Rectal smooth muscle tissue (tissue), 1 donor: ENCODE data around the gene SERPINB5.
A peak's percentile ranks its signal among the peaks of the same experiment; 100 is the strongest.

Experiments
- H3K27ac ChIP-seq: one replicate; pipeline ENCODE4 v1.7.0; 2013; ENCODE audit warnings: low read depth, low read length, inconsistent platforms
- H3K27me3 ChIP-seq: one replicate; pipeline ENCODE4 v1.7.0; 2013; ENCODE audit warnings: low read length; ENCODE audit not compliant: control insufficient read depth, insufficient read depth
- H3K36me3 ChIP-seq: one replicate; pipeline ENCODE4 v1.7.0; 2013; ENCODE audit warnings: low read length; ENCODE audit not compliant: control insufficient read depth, insufficient read depth
- H3K4me1 ChIP-seq: one replicate; pipeline ENCODE4 v1.7.0; 2013; ENCODE audit warnings: low read length; ENCODE audit not compliant: control insufficient read depth, insufficient read depth
- H3K4me3 ChIP-seq: one replicate; pipeline ENCODE4 v1.7.0; 2013; ENCODE audit warnings: low read length
- H3K9ac ChIP-seq: one replicate; pipeline ENCODE4 v1.7.0; 2013; ENCODE audit warnings: low read length

SERPINB5 gene, protein sequence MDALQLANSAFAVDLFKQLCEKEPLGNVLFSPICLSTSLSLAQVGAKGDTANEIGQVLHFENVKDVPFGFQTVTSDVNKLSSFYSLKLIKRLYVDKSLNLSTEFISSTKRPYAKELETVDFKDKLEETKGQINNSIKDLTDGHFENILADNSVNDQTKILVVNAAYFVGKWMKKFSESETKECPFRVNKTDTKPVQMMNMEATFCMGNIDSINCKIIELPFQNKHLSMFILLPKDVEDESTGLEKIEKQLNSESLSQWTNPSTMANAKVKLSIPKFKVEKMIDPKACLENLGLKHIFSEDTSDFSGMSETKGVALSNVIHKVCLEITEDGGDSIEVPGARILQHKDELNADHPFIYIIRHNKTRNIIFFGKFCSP

DNA sequence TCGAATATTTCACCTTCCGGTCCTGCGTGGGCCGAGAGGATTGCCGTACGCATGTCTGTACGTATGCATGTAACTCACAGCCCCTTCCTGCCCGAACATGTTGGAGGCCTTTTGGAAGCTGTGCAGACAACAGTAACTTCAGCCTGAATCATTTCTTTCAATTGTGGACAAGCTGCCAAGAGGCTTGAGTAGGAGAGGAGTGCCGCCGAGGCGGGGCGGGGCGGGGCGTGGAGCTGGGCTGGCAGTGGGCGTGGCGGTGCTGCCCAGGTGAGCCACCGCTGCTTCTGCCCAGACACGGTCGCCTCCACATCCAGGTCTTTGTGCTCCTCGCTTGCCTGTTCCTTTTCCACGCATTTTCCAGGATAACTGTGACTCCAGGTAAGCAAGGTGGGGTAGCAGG, at the start of gene SERPINB5:
TSS of gene SERPINB5 (plus strand) at position 291 of the 400 bp plus-strand sequence. CDS start 7,471 bp downstream, outside the sequence.
- H3K4me3 ChIP-seq, result no peak within 1 kb of the TSS
- no peak within 1 kb of the TSS for H3K9ac ChIP-seq
- no peaks in the 10 kb centered on the region for H3K27me3 ChIP-seq
- no peaks in the 10 kb centered on the region for H3K36me3 ChIP-seq
- no peak within 1 kb of the TSS for H3K27ac ChIP-seq
- H3K4me1 ChIP-seq, result no peaks in the 10 kb centered on the region

DNA sequence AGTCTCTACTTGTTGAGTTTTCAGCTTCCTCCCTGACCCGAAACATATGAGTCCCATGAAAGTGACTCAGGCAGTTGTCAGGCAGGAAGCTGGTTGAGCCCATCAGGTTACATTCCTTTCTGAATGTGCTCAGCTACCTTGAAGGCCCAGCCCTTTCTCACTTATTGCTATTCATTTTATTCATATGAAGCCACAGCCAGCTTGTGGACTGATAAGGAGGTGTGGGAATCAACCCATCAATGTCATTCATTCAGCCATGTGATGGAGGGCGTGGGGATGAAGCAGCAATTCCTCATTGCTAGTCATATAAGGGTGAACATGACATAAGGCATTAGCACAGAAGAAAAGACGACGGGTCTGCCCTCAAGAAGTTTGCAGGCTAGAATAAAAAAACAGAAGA, 49.2 kb upstream of the SERPINB5 start:
- no peak overlapping the region for H3K27ac ChIP-seq

DNA sequence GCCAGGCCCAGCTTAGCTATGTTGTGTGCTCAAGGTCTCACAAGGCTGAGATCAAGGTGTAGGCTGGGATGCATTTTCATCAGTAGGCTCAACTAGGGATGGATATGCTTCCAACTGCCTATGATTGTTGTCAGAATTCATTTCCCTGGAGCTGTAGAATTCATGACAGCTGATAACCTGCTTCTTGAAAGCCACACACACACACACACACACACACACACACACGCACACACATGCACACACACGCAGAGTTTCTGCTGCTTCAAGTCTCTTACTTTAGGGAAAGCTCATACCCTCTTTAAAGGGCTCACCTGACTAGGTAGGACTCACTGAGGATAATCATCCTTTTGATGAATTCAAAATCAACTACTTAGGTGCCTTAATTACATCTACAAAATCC, 46.2 kb upstream of the SERPINB5 start:
- H3K9ac ChIP-seq, result no peak overlapping the region
- no peaks in the 10 kb centered on the region for H3K4me1 ChIP-seq
- H3K4me3 ChIP-seq, result no peak overlapping the region
- H3K27me3 ChIP-seq, result no peaks in the 10 kb centered on the region
- no peak overlapping the region for H3K27ac ChIP-seq
- no peaks in the 10 kb centered on the region for H3K36me3 ChIP-seq

More for the DNA sequence above, 49.2 kb upstream of the SERPINB5 start:
- H3K4me3 ChIP-seq, result no peak overlapping the region
- H3K27me3 ChIP-seq, result no peaks in the 10 kb centered on the region
- H3K9ac ChIP-seq, result no peak overlapping the region
- H3K4me1 ChIP-seq, result peaks cover 6% of the 10 kb centered on the region
- no peaks in the 10 kb centered on the region for H3K36me3 ChIP-seq

DNA sequence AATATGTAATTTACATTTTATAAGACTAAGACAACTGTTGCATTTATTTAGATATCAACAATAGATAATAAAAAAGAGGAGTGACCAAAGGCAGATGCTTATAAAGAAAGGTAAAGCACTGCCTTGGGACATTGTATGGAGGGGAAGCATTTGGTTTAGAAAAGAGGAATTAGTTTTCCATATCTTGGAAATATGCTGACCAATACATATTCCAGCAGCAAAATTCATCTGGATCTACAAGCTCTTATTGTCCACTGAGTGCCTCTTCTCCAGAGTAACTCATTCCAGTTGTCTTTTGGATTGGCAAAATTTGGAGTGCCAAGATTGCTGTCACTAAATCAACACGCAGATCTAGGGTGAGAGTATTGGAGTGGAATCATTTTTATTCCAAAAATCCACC, 45.6 kb upstream of the SERPINB5 start:
- no peaks in the 10 kb centered on the region for H3K27me3 ChIP-seq
- no peak overlapping the region for H3K4me3 ChIP-seq
- no peak overlapping the region for H3K27ac ChIP-seq
- H3K9ac ChIP-seq, result no peak overlapping the region
- H3K4me1 ChIP-seq, result no peaks in the 10 kb centered on the region
- H3K36me3 ChIP-seq, result no peaks in the 10 kb centered on the region

DNA sequence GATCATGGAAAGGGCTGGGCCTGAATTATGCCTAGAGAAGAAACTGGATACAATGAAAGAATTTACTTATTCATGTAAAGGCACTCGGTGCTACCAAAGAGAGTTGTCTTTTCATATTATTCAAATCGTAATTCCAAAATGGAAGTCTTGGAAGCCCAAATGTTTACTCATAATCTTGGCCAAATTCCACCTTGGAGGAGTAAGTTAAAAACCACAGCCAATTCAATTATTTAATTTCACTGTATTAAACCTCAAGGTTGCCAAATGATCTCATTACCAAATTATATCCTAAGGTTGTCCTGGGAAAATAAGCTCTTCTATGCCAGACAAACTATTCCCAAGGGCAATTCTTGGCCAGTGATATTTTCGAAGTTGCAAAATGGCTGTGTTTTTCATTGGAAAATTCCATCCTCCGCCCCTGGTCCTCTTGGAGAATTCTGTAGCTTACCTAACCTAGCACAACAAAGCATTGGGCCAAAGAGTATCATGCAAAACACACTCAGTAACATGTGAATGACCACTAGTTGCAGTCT, 43.4 kb upstream of the SERPINB5 start:
- Histone ChIP-seq H3K4me1 (no peaks in the 10 kb centered on the region), H3K27ac (no peak overlapping the region), H3K36me3 (no peaks in the 10 kb centered on the region), H3K27me3 (no peaks in the 10 kb centered on the region), H3K4me3 (no peak overlapping the region), H3K9ac (no peak overlapping the region)

DNA sequence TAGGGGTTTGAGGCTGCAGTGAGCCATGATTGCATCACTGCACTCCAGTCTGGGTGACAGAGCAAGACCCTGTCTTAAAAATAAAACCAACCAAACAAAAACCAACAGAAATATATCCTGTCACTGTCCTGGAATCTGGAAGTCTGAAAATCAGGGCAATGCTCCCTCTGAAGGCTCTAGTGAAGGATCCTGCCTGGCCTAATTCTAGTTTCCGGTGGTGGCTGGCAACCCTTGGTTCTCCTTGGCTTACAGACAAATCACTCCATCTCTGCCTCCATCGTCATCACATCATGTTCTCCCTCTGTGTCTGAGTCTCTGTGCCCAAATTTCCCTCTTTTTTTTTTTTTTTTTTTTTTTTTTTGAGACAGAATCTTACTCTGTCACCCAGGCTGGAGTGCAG, 38.6 kb upstream of the SERPINB5 start:
- H3K4me3 ChIP-seq, result no peak overlapping the region

DNA sequence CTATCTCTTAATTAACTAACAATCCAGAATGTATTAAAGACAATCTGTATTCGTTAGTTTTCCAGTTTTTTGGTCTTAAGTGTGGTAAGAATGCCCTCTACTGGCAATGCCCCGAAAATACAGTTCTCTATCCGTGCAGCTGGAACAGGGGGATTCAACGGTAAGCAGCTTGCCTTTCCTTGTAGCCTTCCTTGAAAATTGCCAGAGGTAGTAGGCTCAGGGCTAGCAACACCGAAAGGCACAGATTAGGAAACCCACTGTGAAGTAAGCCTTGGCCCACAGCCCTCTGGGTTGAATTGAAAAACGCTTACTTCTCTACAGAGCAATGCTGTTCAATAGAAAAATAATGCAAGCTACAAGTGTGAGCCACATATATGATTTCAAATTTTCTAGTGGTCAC, 37.4 kb upstream of the SERPINB5 start:
- no peak overlapping the region for H3K27ac ChIP-seq
- H3K4me3 ChIP-seq, result no peak overlapping the region
- H3K36me3 ChIP-seq, result no peaks in the 10 kb centered on the region
- no peak overlapping the region for H3K9ac ChIP-seq
- peaks cover 2% of the 10 kb centered on the region for H3K4me1 ChIP-seq
- H3K27me3 ChIP-seq, result no peaks in the 10 kb centered on the region

More for the DNA sequence above, 38.6 kb upstream of the SERPINB5 start:
- H3K36me3 ChIP-seq, result no peaks in the 10 kb centered on the region
- H3K4me1 ChIP-seq, result peaks cover 2% of the 10 kb centered on the region
- H3K9ac ChIP-seq, result no peak overlapping the region
- no peak overlapping the region for H3K27ac ChIP-seq
- H3K27me3 ChIP-seq, result no peaks in the 10 kb centered on the region

DNA sequence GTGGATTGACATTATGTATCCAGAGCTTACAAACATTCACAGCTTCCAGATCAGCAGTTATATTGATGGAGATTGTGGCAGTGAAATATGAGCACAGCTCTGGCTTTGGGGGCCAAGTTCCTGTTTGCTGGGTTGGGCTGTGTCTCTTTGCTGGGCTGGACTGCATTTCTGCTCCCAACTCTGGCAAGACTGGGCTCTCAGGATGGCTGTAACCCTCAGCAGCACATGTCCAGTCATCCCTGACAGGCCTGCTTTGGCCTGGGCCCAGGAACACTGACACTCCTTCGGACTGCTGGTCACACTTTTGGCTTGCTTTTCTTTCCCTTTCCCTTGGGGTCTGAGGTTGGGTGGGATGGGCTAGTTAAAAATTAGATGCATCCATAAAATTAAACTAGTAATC, 36.5 kb upstream of the SERPINB5 start:
- no peak overlapping the region for H3K27ac ChIP-seq
- peaks cover 6% of the 10 kb centered on the region for H3K4me1 ChIP-seq
- no peak overlapping the region for H3K4me3 ChIP-seq
- H3K36me3 ChIP-seq, result no peaks in the 10 kb centered on the region
- H3K9ac ChIP-seq, result no peak overlapping the region
- H3K27me3 ChIP-seq, result no peaks in the 10 kb centered on the region

DNA sequence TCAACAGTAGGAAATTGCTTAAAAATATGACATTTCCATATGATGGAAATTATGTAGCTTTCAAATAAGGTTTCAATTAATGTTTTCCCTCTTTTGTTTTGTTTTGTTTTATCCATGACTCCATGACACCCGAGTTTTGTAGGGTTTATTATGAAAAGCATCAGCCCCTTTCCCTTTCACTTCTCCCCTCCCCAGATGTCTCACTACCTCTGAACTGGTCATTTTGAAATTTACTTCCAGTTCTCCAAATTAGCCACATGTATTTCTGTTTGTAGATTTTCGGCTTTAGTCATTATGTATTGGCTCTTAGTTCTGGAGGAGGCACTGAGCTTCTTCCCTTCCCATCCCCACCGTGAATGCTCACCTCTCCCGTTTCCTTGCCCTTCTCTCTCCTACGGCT, 35.9 kb upstream of the SERPINB5 start:
- Histone ChIP-seq H3K4me3 (no peak overlapping the region), H3K27ac (no peak overlapping the region), H3K4me1 (peaks cover 6% of the 10 kb centered on the region), H3K27me3 (no peaks in the 10 kb centered on the region), H3K9ac (no peak overlapping the region), H3K36me3 (no peaks in the 10 kb centered on the region)

DNA sequence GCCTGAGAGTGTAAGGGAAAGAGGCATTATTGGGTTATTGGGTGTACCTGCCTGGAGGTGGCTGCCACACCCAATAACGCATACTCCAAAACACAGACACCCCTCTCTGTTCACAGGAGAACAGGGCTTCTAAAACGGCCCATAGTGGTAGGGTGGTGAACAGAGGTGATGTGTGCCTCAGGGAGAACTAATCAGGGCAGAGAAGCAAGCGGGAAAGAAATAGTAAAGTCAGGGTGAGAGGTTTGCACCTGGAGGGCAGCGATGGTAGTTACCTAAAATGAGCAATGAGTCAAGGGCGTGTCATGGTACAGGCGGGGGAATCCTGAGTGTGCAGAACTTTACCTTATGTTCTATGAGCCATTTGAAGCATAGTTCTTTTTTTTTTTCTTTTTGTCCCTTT, 32.9 kb upstream of the SERPINB5 start:
- Histone ChIP-seq H3K27ac (no peak overlapping the region), H3K36me3 (no peaks in the 10 kb centered on the region), H3K9ac (no peak overlapping the region), H3K4me3 (no peak overlapping the region), H3K27me3 (no peaks in the 10 kb centered on the region), H3K4me1 (peaks cover 6% of the 10 kb centered on the region)

DNA sequence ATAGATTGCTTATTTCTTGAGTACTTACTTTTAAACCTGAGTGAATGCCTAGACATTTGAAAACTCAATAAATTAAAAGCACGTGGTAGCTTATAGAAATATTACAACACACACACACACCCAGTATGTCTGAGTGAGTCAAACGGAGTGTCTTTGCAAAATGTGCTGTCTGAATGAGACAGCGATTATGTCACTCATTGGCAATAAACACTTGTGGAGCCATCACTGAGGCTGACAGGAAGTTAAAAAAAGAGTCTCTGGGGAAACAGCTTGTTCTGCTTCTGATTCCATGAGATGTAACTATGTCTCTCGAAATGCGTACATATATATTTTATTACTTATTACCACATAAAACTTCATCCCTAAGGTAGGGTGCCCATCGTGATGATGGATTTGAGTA, 32.2 kb upstream of the SERPINB5 start:
- H3K36me3 ChIP-seq, result no peaks in the 10 kb centered on the region
- peak overlapping the region; percentile 56 for H3K27ac ChIP-seq
- H3K4me1 ChIP-seq, result peaks cover 6% of the 10 kb centered on the region
- H3K9ac ChIP-seq, result no peak overlapping the region
- H3K4me3 ChIP-seq, result no peak overlapping the region
- H3K27me3 ChIP-seq, result no peaks in the 10 kb centered on the region

DNA sequence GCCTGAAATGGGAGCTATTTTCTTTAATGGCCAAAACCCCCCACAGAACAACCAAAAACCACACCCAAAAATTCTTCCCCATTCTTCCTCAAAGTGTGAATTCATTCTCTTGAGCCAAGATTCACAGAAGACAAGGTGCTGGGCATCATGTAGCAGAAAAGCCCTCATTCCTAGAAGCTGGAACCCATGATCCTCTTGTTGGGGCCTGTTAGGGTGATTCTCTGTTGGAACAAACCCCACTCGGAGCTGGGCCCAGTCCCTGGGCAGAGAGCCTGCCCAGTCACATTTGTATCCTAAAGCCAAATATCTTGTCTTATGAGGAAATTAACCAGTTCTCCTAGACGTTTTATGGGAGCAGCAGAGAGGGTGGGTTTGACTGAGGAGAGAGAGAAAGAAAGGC, 31.7 kb upstream of the SERPINB5 start:
- Histone ChIP-seq H3K9ac (no peak overlapping the region), H3K27me3 (no peaks in the 10 kb centered on the region), H3K4me3 (no peak overlapping the region), H3K4me1 (peaks cover 6% of the 10 kb centered on the region), H3K27ac (peak overlapping the region; percentile 56), H3K36me3 (no peaks in the 10 kb centered on the region)

DNA sequence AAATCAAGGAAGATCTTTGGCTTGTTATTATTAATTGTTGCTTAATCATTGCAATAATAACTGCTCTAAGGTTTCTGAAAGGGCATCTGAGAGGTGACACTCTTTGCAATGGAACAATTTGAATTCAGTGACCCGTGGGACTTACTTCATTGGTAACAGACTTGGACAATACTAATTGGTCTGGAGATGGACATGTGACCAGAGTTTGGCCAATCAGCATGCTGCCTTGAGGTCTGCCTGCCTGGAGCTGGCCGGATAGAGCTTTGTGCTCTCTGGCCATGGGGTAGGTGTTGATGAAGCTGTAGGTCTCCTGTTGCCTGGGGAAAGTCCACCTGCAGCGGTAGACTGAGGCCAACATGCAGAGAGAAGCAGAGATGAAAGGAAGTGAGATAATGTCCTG, 30.5 kb upstream of the SERPINB5 start:
- Histone ChIP-seq H3K27me3 (no peaks in the 10 kb centered on the region), H3K4me3 (no peak overlapping the region), H3K27ac (no peak overlapping the region), H3K9ac (no peak overlapping the region), H3K36me3 (no peaks in the 10 kb centered on the region), H3K4me1 (peaks cover 3% of the 10 kb centered on the region)
